Right atrium auricular region (tissue), 2 donors: ENCODE data around the gene PRKG2. TPM values are rescaled to one million over a fixed set of nuclear protein-coding genes. Genes with fewer than 3 reads are reported as not detected.

Experiments
- DNase-seq: peaks from one replicate; pipeline ENCODE4 v3.0.0-alpha.2; 2019; ENCODE audit warnings: low spot score
- H3K27ac ChIP-seq, 2 donors: fragments of 200-600 bp; sonication (generic); 1 replicate in 1 of 2; 2 replicates in 1 of 2; pipeline ENCODE4 v1.5.1; 2016 to 2019
- H3K27me3 ChIP-seq, 2 donors: fragments of 200-600 bp; sonication (generic); one replicate each; pipeline versions ENCODE4 v1.5.1 to v1.6.0; 2017 to 2019
- H3K36me3 ChIP-seq: fragments of 200-600 bp; sonication (generic); one replicate; pipeline ENCODE4 v1.5.1; 2016
- H3K4me1 ChIP-seq, 2 donors: fragments of 200-600 bp; sonication (generic); one replicate each; pipeline versions ENCODE4 v1.5.1 to v1.6.0; 2017 to 2019
- H3K4me3 ChIP-seq, 2 donors: fragments of 200-600 bp; sonication (generic); 1 replicate in 1 of 2; 2 replicates in 1 of 2; pipeline ENCODE4 v1.5.1; 2017 to 2019; ENCODE audit warnings: mild to moderate bottlenecking in 1 of 2, moderate library complexity in 1 of 2
- H3K9me3 ChIP-seq, 2 donors: fragments of 200-600 bp; sonication (generic); one replicate each; pipeline ENCODE4 v1.5.1; 2019
- CTCF ChIP-seq, 2 donors: fragments of 200-600 bp; sonication (generic); IDR thresholded peaks; one replicate each; pipeline ENCODE4 v1.5.1; 2019; ENCODE audit warnings: antibody characterized with exemption in 2 of 2
- total RNA-seq, 2 donors: library from RNA; depleted of rRNA; stranded (reverse); fragments of >200 nt; gene quantifications; one replicate each; pipeline ENCODE4 v1.1.0, GENCODE V29; 2016

The PRKG2 gene
- total RNA-seq, 2 donors from 2014 or later = 2.5 to 20.7 TPM

- no peak overlapping the region for H3K4me3 ChIP-seq
- TF ChIP-seq CTCF (IDR thresholded peaks at IDR 0.05) = no peak
- H3K27me3 ChIP-seq = no peaks in the 10 kb centered on the region
- H3K4me1 ChIP-seq = no peaks in the 10 kb centered on the region
- DNase-seq = no peak
- H3K36me3 ChIP-seq = no peaks in the 10 kb centered on the region
- H3K27ac ChIP-seq = no peak overlapping the region
- no peaks in the 10 kb centered on the region for H3K9me3 ChIP-seq
Observed at GRCh38 chr4:81130569-81130968, 84.5 kb downstream of the PRKG2 start.

GRCh38 chr4:81120055-81120454, 95.0 kb downstream of the PRKG2 start:
- DNase-seq = no peak
- Histone ChIP-seq H3K27ac (no peak overlapping the region), H3K36me3 (no peaks in the 10 kb centered on the region), H3K9me3 (no peaks in the 10 kb centered on the region), H3K4me1 (no peaks in the 10 kb centered on the region), H3K27me3 (no peaks in the 10 kb centered on the region), H3K4me3 (no peak overlapping the region)
- TF ChIP-seq CTCF (IDR thresholded peaks at IDR 0.05) = no peak

GRCh38 chr4:81118086-81118485, 96.9 kb downstream of the PRKG2 start:
- Histone ChIP-seq H3K27me3 (no peaks in the 10 kb centered on the region), H3K27ac (no peak overlapping the region), H3K4me1 (peaks cover 0 to 3% of the 10 kb centered on the region in 2 donors), H3K4me3 (no peak overlapping the region), H3K36me3 (no peaks in the 10 kb centered on the region), H3K9me3 (no peaks in the 10 kb centered on the region)
- no peak for DNase-seq
- TF ChIP-seq CTCF (IDR thresholded peaks at IDR 0.05) = no peak

- Histone ChIP-seq H3K4me3 (no peak overlapping the region), H3K27ac (no peak overlapping the region), H3K36me3 (no peaks in the 10 kb centered on the region), H3K4me1 (peaks cover 0 to 3% of the 10 kb centered on the region in 2 donors), H3K9me3 (no peaks in the 10 kb centered on the region), H3K27me3 (no peaks in the 10 kb centered on the region)
- DNase-seq = no peak
- no peak for TF ChIP-seq CTCF (IDR thresholded peaks at IDR 0.05)
Observed at GRCh38 chr4:81116566-81116965, 98.5 kb downstream of the PRKG2 start.

GRCh38 chr4:81113024-81113423, 102.0 kb downstream of the PRKG2 start:
- H3K27ac ChIP-seq = no peak overlapping the region
- H3K27me3 ChIP-seq = no peaks in the 10 kb centered on the region
- no peak overlapping the region for H3K4me3 ChIP-seq
- no peak for TF ChIP-seq CTCF (IDR thresholded peaks at IDR 0.05)
- H3K9me3 ChIP-seq = no peaks in the 10 kb centered on the region
- no peak for DNase-seq
- H3K4me1 ChIP-seq = peaks cover 0 to 3% of the 10 kb centered on the region in 2 donors
- H3K36me3 ChIP-seq = no peaks in the 10 kb centered on the region

DNA sequence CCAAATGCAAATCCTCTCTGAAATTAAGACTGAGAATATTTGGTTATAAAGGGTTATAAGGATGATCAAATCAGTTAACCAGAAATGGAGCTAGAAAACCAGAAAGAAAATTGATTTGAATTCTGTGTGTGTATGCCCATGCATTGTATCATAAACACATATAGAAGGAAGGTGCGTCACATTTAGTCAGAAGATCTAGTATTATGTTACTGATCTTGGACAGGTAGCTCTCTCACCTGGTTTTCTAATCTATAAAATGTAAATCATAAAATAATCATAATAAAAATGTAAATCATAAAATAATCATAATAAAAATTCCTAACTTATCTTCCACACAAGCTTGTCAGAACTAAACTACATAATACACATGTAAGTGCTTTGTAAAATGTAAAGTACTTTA, 105.7 kb downstream of the PRKG2 start:
- no peak for DNase-seq
- no peaks in the 10 kb centered on the region for H3K27me3 ChIP-seq
- H3K27ac ChIP-seq = no peak overlapping the region
- no peak for TF ChIP-seq CTCF (IDR thresholded peaks at IDR 0.05)
- no peaks in the 10 kb centered on the region for H3K9me3 ChIP-seq
- H3K4me1 ChIP-seq = no peaks in the 10 kb centered on the region
- no peak overlapping the region for H3K4me3 ChIP-seq
- H3K36me3 ChIP-seq = no peaks in the 10 kb centered on the region
